Stimulated activated memory B cell treated with anti-CD40 and anti-IgM and Interleukin-4, amounts not matched to agents 10 μg/mL and 1 μg/mL and 100 μg/mL, for 72 hours (primary cell): ENCODE measurements around the gene BEND3.
A peak's percentile ranks its signal among the peaks of the same experiment; 100 is the strongest.
"Not testable (repeated sequence)": the region's sequence is repeated elsewhere in the genome, so short reads cannot be mapped to it uniquely, and the experiment has no call there.

ENCODE experiments used
- ATAC-seq: fragments of 150-1000 bp; cut with Tn5 transposase; 2 replicates; pipeline ENCODE4 v1.10.0; 2021
- H3K27ac Mint-ChIP-seq: one replicate; pipeline ENCODE4 v1.8.0; 2022; ENCODE audit warnings: mild to moderate bottlenecking, mixed read lengths
- H3K27me3 Mint-ChIP-seq: one replicate; pipeline ENCODE4 v1.8.0; 2022; ENCODE audit warnings: mixed read lengths
- H3K36me3 Mint-ChIP-seq: one replicate; pipeline ENCODE4 v1.8.0; 2022; ENCODE audit warnings: mixed read lengths
- H3K4me1 Mint-ChIP-seq: one replicate; pipeline ENCODE4 v1.8.0; 2022; ENCODE audit warnings: mixed read lengths
- H3K4me3 Mint-ChIP-seq: one replicate; pipeline ENCODE4 v1.8.0; 2022; ENCODE audit warnings: mild to moderate bottlenecking, moderate library complexity, mixed read lengths
- H3K9me3 Mint-ChIP-seq: one replicate; pipeline ENCODE4 v1.8.0; 2022; ENCODE audit warnings: mixed read lengths

Gene BEND3

DNA sequence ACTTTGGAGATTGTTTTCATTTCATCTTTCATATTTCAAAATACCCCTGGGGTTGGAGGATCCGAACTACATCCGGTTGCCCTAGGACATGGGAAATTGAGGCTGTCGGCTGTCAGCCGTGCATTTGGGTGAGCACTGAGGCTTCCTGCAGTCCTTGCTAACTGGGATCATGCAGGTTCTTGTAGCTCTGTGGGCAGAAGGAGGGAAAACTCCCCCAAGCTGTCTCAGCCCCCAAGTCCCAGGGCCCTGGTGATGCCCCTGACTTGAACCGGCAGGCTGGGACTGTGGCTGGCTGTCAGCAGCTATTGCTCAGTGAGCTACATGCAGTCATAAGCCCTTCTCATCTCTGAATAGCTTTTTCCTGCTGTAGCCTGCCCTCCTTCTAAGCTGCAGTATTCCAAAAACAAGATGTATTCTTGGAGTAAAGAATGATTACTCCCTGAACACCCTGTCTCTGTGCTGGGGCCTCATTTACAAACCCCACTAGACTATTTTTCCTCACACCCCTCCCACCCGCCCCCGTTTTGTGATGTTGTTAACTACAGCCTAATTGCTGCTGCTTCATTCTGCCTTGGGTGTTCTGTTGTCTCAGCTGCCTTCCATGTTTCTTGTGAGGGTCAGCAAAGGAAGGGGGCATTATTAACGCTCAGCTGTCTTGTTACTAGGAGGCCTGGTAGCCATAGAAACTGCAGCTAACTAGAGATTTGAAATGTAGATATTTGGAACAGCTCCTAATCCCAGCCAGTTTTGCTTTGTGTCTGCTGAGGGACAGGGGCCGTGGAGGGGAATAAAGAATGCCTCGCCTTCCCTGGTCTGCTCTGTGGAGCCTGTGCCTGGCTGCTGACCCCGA is 69.3 kb downstream of the BEND3 start:
- Mint-ChIP-seq H3K4me1 (peaks cover 6% of the 10 kb centered on the region), H3K36me3 (peaks cover 32% of the 10 kb centered on the region), H3K27ac (peak overlapping the region; percentile 8)

DNA sequence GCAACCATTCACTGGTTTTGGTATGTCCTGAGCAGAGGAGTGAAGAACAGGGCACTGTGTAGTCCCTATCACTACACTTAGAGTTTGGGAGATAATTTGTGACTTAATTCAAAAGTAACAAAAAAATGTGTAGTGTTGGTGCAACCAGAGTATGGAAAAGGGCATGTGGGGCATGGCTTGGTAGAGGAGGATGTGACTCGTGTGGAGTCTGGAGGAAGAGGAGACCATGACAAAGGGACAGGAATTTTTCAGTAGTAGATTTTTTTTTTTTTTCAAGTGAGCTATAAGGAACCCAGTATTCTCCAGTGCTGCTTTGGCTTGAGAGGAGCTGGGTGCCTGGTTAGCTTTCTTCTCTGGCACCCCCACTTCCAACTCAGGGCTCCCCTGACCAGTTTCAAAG is 82.2 kb downstream of the BEND3 start:
- Mint-ChIP-seq H3K36me3 (peaks cover 32% of the 10 kb centered on the region), H3K27ac (no peak overlapping the region), H3K4me1 (peaks cover 40% of the 10 kb centered on the region), H3K4me3 (no peak overlapping the region), H3K9me3 (no peaks in the 10 kb centered on the region), H3K27me3 (no peaks in the 10 kb centered on the region)
- no peak for ATAC-seq

More for the DNA sequence above, 69.3 kb downstream of the BEND3 start:
- H3K27me3 Mint-ChIP-seq: no peaks in the 10 kb centered on the region
- ATAC-seq: no peak
- no peaks in the 10 kb centered on the region for H3K9me3 Mint-ChIP-seq
- H3K4me3 Mint-ChIP-seq: no peak overlapping the region

DNA sequence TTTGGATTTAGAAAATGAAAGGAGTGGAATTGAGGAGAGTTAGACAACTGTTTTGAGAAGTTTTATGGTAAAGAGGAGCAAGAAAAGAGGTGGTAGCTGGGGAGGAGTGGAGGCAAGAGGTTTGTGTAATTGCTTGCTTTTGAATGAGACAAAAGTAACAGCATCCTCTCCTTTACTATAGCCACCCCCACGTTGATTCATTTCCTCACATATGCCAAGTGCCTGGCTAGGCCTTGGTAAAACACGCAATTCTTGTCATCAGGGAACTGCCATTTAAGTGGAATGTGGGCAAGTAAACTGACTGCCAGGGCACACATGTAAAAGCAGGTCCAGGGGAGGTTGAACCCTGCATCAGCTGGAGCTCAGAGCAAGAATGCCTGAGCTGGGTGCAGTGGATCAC is 83.3 kb downstream of the BEND3 start:
- no peak overlapping the region for H3K4me3 Mint-ChIP-seq
- no peaks in the 10 kb centered on the region for H3K27me3 Mint-ChIP-seq
- no peak overlapping the region for H3K27ac Mint-ChIP-seq
- no peak for ATAC-seq
- H3K4me1 Mint-ChIP-seq: peaks cover 40% of the 10 kb centered on the region
- H3K9me3 Mint-ChIP-seq: no peaks in the 10 kb centered on the region
- peaks cover 32% of the 10 kb centered on the region for H3K36me3 Mint-ChIP-seq

DNA sequence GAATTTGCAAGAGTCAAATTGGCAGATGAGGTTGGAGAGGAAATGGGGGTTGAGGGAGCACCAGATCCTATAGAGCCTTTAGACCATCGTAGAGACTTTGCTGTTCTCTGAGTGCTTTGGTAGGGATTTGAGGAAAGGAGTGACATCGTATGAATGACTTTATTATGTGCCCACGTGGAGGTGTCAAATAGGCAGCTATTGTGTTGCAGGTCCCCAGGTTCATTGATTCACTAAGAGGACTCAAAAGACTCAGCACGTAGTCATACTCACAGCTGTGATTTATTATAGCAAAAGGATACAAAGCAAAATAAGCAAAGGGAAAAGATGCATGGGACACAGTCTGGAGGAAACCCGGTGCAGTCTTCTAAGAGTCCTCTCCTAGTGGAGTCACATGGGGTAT is 85.2 kb downstream of the BEND3 start:
- H3K36me3 Mint-ChIP-seq: peaks cover 28% of the 10 kb centered on the region
- H3K9me3 Mint-ChIP-seq: no peaks in the 10 kb centered on the region
- peaks cover 40% of the 10 kb centered on the region for H3K4me1 Mint-ChIP-seq
- no peak for ATAC-seq
- H3K27me3 Mint-ChIP-seq: no peaks in the 10 kb centered on the region
- no peak overlapping the region for H3K27ac Mint-ChIP-seq
- peak overlapping the region; percentile 100 for H3K4me3 Mint-ChIP-seq

DNA sequence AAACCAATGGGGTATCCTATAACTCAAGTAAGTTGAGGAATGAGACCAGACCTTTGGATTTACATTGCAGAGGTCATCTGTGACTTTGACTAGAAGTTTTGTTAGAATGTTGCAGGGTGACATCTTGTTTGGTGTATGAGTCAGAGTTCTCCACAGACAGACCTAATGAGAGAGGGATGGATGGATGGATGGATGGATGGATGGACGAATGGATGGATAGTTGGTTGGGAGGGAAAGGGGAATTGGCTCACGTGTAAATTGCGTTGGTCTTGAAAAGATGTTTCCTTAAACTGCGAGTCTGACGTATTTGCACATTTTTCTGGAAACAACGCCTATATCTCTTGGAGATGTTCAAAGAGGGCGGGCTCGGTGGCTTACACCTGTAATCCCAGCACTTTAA is 88.3 kb downstream of the BEND3 start:
- ATAC-seq: no peak
- Mint-ChIP-seq H3K4me1 (peaks cover 32% of the 10 kb centered on the region), H3K27ac (no peak overlapping the region), H3K9me3 (no peaks in the 10 kb centered on the region), H3K27me3 (no peaks in the 10 kb centered on the region), H3K4me3 (no peak overlapping the region), H3K36me3 (peaks cover 11% of the 10 kb centered on the region)

DNA sequence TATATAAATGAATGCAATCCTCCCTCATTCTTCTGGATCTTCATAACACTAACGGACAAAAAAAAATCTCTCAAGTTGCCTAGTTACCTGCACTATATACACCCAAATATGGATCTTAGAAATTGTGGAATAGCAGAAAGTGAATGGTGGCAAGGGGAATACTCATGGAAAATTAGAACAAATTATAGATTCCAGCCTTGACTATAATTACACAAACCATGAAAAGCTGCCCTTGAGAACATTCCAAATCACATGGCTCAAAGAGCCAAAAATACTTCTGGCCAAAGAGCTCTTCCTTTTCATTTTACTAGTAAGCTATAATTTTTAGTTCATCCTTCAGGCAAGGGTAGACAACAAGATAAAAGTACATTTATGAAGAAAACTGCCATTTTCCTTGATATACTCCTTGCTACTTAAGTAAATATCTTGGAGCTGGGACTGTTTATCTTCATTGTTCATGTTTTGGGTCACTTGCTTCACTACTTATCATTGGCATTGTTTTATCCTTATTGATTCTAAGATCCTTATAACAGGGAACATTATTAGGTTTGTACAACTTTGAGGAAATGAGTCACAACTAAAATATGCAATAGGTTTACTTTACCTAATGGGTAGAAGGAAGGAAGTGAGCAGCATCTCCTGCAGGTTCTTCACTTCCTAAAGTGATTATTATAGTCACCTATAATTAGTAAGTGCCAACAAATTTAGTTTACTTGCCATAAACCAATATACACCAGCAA is 93.7 kb downstream of the BEND3 start:
- H3K4me3 Mint-ChIP-seq: no peak overlapping the region
- ATAC-seq: no peak
- H3K4me1 Mint-ChIP-seq: peaks cover 8% of the 10 kb centered on the region
- H3K27me3 Mint-ChIP-seq: no peaks in the 10 kb centered on the region
- no peaks in the 10 kb centered on the region for H3K36me3 Mint-ChIP-seq
- no peaks in the 10 kb centered on the region for H3K9me3 Mint-ChIP-seq
- no peak overlapping the region for H3K27ac Mint-ChIP-seq

DNA sequence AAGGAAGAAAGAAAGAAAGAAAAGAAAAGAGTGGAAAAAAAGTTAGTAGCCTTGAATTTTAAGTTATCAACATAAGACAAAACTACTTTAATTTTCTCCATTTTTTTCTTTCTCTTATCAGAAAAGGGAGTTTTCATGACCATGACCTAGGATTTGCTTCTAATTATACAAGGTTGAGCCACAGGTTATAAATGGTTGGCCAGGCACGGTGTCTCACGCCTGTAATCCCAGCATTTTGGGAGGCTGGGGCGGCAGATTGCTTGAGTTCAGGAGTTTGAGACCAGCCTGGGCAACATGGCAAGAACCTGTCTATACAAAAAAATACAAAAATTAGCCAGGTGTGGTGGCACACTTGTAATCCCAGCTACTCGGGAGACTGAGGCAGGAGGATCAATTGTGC is 95.1 kb downstream of the BEND3 start:
- Mint-ChIP-seq H3K9me3 (no peaks in the 10 kb centered on the region), H3K36me3 (no peaks in the 10 kb centered on the region), H3K27ac (no peak overlapping the region), H3K27me3 (no peaks in the 10 kb centered on the region), H3K4me1 (peaks cover 8% of the 10 kb centered on the region), H3K4me3 (no peak overlapping the region)
- no peak for ATAC-seq

DNA sequence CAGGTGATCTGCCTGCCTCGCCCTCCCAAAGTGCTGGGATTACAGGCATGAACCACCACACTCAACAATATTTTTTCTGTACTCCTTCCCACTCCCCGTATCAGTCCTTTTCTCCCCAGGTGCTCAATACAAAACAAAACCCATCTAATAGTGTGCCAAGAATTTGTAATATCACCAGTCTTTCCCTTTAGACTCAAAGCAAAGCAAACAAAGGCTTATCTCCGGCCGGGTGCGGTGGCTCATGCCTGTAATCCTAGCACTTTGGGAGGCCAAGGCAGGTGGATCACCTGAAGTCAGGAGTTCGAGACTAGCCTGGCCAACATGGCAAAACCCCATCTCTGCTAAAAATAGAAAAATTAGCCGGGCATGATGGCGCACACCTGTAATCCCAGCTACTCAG is 95.7 kb downstream of the BEND3 start:
- H3K4me1 Mint-ChIP-seq, ATAC-seq, H3K36me3 Mint-ChIP-seq, H3K4me3 Mint-ChIP-seq, H3K9me3 Mint-ChIP-seq, H3K27ac Mint-ChIP-seq, H3K27me3 Mint-ChIP-seq: not testable (repeated sequence)

DNA sequence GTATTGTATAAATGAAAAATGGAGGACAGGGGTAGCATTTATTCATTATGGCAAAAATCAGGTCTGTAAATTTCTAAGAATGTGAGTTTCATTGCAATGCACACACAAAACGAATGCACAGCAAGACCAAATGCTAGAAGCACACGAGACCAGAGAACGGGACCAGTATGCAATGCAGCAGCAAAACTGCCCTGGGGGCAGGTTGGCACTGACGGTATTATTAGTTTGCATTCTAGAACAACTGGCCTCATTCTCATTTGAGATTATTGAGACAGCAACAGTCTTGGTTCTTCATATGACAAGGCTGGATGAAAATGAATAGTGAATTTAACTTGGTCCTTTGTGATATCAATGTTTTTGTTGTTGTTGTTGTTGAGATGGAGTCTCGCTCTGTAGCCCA is 96.3 kb downstream of the BEND3 start:
- no peak overlapping the region for H3K4me3 Mint-ChIP-seq
- no peak for ATAC-seq
- H3K9me3 Mint-ChIP-seq: no peaks in the 10 kb centered on the region
- no peaks in the 10 kb centered on the region for H3K36me3 Mint-ChIP-seq
- peaks cover 11% of the 10 kb centered on the region for H3K27me3 Mint-ChIP-seq
- no peak overlapping the region for H3K27ac Mint-ChIP-seq
- peaks cover 8% of the 10 kb centered on the region for H3K4me1 Mint-ChIP-seq
